Prostate gland (tissue), 2 donors: ENCODE data around the gene KCNQ1.

Experiments
- CTCF ChIP-seq, 4 experiments: fragments of 200-600 bp in 2 of 4; fragments of 450-650 bp in 2 of 4; sonication (generic) in 2 of 4; IDR thresholded peaks; 1 replicate in 3 of 4; 2 replicates in 1 of 4; pipeline ENCODE4 v1.5.1; 2016 to 2019; ENCODE audit warnings: antibody characterized with exemption in 4 of 4, mild to moderate bottlenecking in 2 of 4, moderate library complexity in 2 of 4
- POLR2AphosphoS5 ChIP-seq: sonication (generic); formaldehyde crosslinking; IDR thresholded peaks from one replicate; pipeline ENCODE4 v1.6.1; 2017; ENCODE audit warnings: antibody characterized with exemption

GRCh38 chr11:2694995-2695939 is 250.5 kb downstream of the KCNQ1 start:
- TF ChIP-seq CTCF (IDR thresholded peaks at IDR 0.05) (no peak), POLR2AphosphoS5 (no peak)
